Lower leg skin (tissue), 4 donors: ENCODE data around the gene C19orf12. TPM values are rescaled to one million over a fixed set of nuclear protein-coding genes. Genes with fewer than 3 reads are reported as not detected.
"Not testable (repeated sequence)": the region's sequence is repeated elsewhere in the genome, so short reads cannot be mapped to it uniquely, and the experiment has no call there.

ENCODE experiments used
- DNase-seq, 2 donors: peaks; one replicate each; pipeline ENCODE4 v3.0.0-alpha.2; 2019; ENCODE audit warnings: low spot score in 2 of 2
- H3K4me3 ChIP-seq: fragments of 200-600 bp; sonication (generic); 2 replicates; pipeline ENCODE4 v1.5.1; 2017; ENCODE audit warnings: mild to moderate bottlenecking, low read depth; ENCODE audit not compliant: poor library complexity, severe bottlenecking
- POLR2A ChIP-seq, 2 donors: fragments of 450-650 bp; IDR thresholded peaks; one replicate each; pipeline ENCODE4 v1.6.1; 2016 to 2017; ENCODE audit warnings: antibody characterized with exemption in 2 of 2, mild to moderate bottlenecking in 1 of 2, moderate library complexity in 1 of 2
- WGBS, 2 donors: methylation state at CpG; one replicate each; pipeline ENCODE4 v1.1.5; 2018; 5-methylcytosine and 5-hydroxymethylcytosine counted together
- intact Hi-C: fragments of 100-400 bp; cut with DNase I; formaldehyde crosslinking; loops from one replicate; pipeline ENCODE4 v1.15.0; 2023; ENCODE audit warnings: low total_unique reads
- total RNA-seq, 4 donors: library from RNA; depleted of rRNA; stranded (reverse); fragments of >200 nt; gene quantifications; one replicate each; pipeline ENCODE4 v1.1.0, GENCODE V29; 2016
- TF ChIP-seq, protein P1 (sequence below), 3 donors: fragments of 450-650 bp; IDR thresholded peaks; one replicate each; pipeline ENCODE4 v1.5.1; 2016; ENCODE audit warnings: antibody characterized with exemption in 3 of 3, mild to moderate bottlenecking in 3 of 3, moderate library complexity in 2 of 3

C19orf12 gene
- total RNA-seq, 4 donors from 2014 or later = 20.6 to 32.3 (median 26.0) TPM

DNA sequence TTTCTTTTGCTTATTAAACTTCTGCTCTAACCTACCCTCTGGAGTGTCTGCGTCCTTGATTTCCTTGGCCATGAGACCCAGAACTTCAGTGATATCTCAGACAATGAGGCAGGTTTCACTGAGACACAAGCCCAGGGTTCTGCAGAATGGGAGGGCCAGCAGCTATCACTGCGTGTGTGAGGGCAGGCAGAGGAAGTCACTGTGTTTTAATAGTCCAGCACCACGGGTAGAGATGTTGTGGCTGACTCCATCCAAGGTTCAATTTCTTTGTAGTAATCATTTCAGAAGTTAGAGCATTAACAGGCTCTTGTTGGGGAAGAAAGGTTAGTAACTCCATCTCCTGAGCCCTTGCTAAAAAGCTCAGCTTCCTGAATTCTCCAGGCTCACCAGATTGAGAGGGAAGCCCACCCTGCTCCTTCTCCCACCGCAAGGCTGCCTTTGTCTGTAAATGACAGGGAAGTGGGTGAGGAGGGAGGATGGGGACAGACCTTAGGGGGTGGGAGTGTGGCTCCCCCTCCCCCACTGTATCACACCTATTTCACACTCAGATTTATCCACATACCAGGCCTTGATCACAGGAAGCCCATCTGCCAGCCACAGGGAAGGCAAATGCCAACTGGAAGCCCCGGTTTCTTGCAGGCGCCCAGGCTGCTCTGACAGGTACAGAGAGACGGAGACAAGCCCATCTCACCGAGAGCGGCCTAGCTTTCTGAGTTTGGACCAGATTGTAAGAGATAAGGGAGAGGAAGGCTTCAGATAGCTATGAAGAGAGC lies 2.1 kb downstream of the C19orf12 start:
- TF ChIP-seq, protein P1, sequence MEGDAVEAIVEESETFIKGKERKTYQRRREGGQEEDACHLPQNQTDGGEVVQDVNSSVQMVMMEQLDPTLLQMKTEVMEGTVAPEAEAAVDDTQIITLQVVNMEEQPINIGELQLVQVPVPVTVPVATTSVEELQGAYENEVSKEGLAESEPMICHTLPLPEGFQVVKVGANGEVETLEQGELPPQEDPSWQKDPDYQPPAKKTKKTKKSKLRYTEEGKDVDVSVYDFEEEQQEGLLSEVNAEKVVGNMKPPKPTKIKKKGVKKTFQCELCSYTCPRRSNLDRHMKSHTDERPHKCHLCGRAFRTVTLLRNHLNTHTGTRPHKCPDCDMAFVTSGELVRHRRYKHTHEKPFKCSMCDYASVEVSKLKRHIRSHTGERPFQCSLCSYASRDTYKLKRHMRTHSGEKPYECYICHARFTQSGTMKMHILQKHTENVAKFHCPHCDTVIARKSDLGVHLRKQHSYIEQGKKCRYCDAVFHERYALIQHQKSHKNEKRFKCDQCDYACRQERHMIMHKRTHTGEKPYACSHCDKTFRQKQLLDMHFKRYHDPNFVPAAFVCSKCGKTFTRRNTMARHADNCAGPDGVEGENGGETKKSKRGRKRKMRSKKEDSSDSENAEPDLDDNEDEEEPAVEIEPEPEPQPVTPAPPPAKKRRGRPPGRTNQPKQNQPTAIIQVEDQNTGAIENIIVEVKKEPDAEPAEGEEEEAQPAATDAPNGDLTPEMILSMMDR (IDR thresholded peaks at IDR 0.05) = no peak
- no peak for TF ChIP-seq POLR2A (IDR thresholded peaks at IDR 0.05)
- WGBS, 2 donors = 75 to 76% methylated on average over 9 of the region's 9 CpGs
- H3K4me3 ChIP-seq = no peak overlapping the region
- intact Hi-C loops = no loop called here
- DNase-seq = no peak

DNA sequence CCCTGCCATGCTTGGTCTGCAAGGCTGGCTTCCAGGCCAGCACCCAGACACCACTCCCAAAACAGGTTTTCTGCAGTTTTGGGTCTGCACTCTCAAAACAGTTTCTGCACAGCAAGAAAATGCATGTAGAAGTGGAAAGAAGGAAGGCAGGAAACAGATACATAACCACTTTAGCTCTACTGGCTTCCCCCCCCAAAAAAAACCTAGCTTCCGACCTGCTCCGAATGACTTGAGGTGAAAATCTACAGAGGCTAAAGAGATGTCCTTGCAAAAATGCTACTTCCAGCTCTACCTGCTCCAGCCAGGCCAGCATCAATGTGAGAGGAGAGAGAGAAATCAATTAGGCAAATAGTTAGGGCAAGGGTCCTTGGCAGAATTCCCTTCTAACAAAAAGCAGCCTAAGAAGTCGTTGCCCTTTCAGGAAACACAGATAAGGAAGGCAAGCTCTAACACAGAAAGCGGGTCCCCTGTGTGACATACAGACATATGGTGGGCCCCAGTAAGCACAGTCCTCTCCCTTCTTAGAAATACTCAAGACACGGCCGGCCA lies 3.4 kb downstream of the C19orf12 start:
- TF ChIP-seq POLR2A (IDR thresholded peaks at IDR 0.05) = no peak
- DNase-seq = no peak
- 82 to 83% methylated on average over 6 of the region's 6 CpGs for WGBS, 2 donors
- H3K4me3 ChIP-seq = no peak overlapping the region
- intact Hi-C loops = no loop called here

DNA sequence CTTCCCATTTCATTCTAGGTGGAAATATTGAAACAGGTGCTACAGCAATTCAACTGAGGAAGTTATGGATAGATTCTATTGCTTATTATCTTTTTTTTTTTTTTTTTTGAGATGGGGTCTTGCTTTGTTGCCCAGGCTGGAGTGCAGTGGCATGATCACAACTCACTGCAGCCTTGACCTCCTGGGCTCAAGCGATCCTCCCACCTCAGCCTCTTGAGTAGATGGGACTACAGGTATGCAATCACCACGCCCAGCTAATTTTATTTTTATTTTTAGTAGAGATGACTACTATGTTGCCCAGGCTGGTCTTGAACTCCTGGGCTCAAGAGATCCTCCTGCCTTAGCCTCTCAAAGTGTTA lies 5.6 kb downstream of the C19orf12 start:
- DNase-seq, intact Hi-C loops, H3K4me3 ChIP-seq: not testable (repeated sequence)
- 92 to 93% methylated on average over 2 of the region's 2 CpGs for WGBS, 2 donors

DNA sequence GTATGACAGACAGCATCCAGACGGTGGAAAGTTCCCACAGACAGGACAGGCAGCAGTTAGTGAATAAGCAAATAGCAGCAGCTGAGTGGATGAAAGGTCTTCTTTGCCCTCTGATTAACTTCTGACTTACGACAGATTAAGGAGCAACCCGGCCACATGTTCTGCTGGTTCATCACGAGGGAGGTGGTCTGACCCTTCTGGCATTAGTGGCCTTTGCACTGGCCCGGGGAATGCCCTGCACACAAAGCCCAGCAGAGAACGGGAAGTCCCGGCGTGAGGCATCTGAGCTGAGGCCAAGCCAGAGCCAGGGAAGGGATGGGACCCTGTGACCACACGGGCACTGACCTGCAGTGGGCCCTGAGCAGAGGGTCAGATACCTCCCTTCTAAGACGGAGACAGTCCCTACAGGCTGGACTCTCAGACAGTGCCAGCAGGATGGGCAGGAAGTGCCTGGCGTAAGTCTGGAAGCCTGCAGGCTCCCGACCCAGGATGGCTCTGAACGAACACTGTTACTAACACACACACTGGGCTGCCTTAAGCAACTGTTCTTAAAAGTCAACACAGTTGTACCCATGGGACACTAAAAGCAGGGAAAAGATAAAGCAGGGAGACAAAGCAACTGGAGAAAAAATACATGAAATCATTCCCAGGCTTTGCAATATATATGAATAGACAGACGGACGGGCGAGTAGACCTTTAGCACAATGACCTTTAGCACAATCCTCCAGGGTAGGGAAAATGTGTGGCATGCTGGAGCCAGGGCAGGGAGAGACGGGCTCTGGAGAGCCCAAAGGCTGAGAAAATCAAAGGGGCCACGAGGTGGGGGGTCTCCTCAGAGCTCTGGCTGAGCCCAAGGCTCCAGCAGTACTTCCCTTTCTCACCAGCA lies 6.3 kb downstream of the C19orf12 start:
- intact Hi-C loops = no loop called here
- 73 to 76% methylated on average over 18 of the region's 18 CpGs for WGBS, 2 donors
- DNase-seq = no peak

DNA sequence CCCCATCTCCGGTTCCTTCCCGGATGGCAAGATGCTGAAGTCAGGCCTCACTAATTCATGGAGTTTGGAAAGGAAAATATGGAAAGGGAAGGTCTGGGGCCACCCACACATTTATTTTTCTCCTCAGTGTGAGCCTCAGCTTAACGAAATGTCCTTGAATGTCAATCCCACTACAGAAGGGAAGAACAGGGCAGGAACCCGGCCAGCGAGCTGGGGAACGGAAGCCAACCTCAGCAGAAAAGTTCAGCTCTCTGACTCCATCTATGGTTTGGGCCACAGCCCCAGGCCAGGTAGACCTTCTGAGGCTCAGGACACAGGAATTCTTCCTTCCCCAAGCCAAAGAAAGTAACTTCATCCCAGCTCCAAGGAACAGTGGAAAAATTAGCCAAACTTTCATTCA lies 8.4 kb downstream of the C19orf12 start:
- WGBS, 2 donors = 72 to 84% methylated on average over 6 of the region's 6 CpGs
- no peak overlapping the region for H3K4me3 ChIP-seq
- intact Hi-C loops = no loop called here
- no peak for DNase-seq
- no peak for TF ChIP-seq POLR2A (IDR thresholded peaks at IDR 0.05)
- TF ChIP-seq, protein P1 (IDR thresholded peaks at IDR 0.05) = no peak

More for the DNA sequence above, 6.3 kb downstream of the C19orf12 start:
- no peak overlapping the region for H3K4me3 ChIP-seq
- no peak for TF ChIP-seq POLR2A (IDR thresholded peaks at IDR 0.05)
- TF ChIP-seq, protein P1 (IDR thresholded peaks at IDR 0.05) = no peak

DNA sequence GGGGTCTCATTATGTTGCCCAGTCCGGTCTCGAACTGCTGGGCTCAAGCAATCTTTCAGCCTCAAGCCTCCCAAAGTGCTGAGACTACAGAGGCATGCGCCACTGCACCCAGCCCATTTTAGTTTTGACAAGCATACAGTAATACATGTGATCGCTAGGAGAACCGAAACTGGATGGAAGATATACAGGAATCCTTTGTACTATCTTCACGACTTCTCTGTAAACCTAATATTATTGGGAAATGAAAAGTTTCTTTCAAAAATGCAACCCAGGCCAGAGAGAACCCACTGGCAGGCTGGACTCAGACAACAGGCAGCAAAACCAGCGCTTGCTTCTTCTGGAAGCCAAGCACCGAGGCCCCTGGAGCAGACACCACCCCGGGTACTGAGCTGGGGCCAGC lies 9.4 kb downstream of the C19orf12 start:
- WGBS, 2 donors = 80 to 82% methylated on average over 9 of the region's 9 CpGs
- H3K4me3 ChIP-seq = no peak overlapping the region
- TF ChIP-seq, protein P1 (IDR thresholded peaks at IDR 0.05) = no peak
- no peak for TF ChIP-seq POLR2A (IDR thresholded peaks at IDR 0.05)
- intact Hi-C loops = no loop called here
- DNase-seq = no peak
